ENCODE data around the gene C1orf232.

Gene C1orf232

DNA sequence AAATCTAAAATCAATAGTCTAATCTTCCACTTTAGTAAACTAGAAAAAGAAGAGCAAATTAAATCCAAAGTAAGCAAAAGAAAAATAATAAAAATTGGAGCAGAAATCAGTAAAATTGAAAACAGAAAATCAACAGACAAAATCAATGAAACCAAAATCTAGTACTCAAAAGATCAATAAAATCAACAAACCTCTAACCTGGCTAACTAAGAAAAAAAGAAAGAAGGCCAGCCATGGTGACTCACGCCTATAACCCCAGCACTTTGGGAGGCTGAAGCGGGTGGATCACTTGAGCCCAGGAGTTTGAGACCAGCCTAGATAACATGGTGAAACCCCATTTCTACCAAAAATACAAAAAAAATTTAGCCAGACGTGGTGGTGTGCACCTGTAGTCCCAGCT is 34.3 kb downstream of the C1orf232 start:
- no peak overlapping the region for H2AFZ ChIP-seq (ENCODE audit: low read depth, low read length)
- H3K27ac ChIP-seq (ENCODE audit: low read length, poor library complexity, severe bottlenecking): no peak overlapping the region
- no peaks in the 10 kb centered on the region for H3K79me1 ChIP-seq (replicated peaks; ENCODE audit: low read length, poor library complexity, severe bottlenecking)
- no peak overlapping the region for H2AK5ac ChIP-seq (ENCODE audit: low read length, severe bottlenecking)
- DNase-seq: no peak
- H3K23ac ChIP-seq (ENCODE audit: low read length in 2 of 2): no peak overlapping the region
- peaks cover 0 to 7% of the 10 kb centered on the region in 2 experiments for H3K27me3 ChIP-seq (ENCODE audit: control insufficient read depth in 1 of 2, insufficient read depth in 1 of 2, low read length in 2 of 2)
- no peak overlapping the region for H4K8ac ChIP-seq (ENCODE audit: low read length)
- WGBS: no CpG with 5 or more reads among the region's 3 CpGs
- no peak overlapping the region for H2BK12ac ChIP-seq (ENCODE audit: low read length in 2 of 2)
- H3K4me3 ChIP-seq (ENCODE audit: insufficient read depth in 1 of 2, low read depth in 1 of 2, low read length in 2 of 2): no peak overlapping the region
- no peaks in the 10 kb centered on the region for H3K4me1 ChIP-seq (ENCODE audit: control insufficient read depth, insufficient read depth, low read depth, low read length)
- no peak overlapping the region for H4K91ac ChIP-seq (ENCODE audit: low read length)
- H2BK120ac ChIP-seq (ENCODE audit: low read depth, low read length): no peak overlapping the region
- no peak overlapping the region for H2BK15ac ChIP-seq (ENCODE audit: low read depth, poor library complexity, severe bottlenecking)
- no peaks in the 10 kb centered on the region for H3K9me3 ChIP-seq (ENCODE audit: control insufficient read depth, low read length)
- H2BK5ac ChIP-seq (ENCODE audit: low read depth, low read length, poor library complexity, severe bottlenecking): no peak overlapping the region
- no peak overlapping the region for H3K4ac ChIP-seq (ENCODE audit: low read depth in 1 of 2, low read length in 2 of 2)
- H3K18ac ChIP-seq (ENCODE audit: low read depth in 1 of 2, low read length in 2 of 2): no peak overlapping the region
- no peak overlapping the region for H3K9ac ChIP-seq (ENCODE audit: low read length)
- no peaks in the 10 kb centered on the region for H3K36me3 ChIP-seq (ENCODE audit: control insufficient read depth in 1 of 2, insufficient read depth in 2 of 2, low read depth in 1 of 2, low read length in 2 of 2)
- no peak overlapping the region for H3K4me2 ChIP-seq (ENCODE audit: low read length, poor library complexity, severe bottlenecking)
- H3K14ac ChIP-seq (ENCODE audit: low read length in 2 of 2): no peak overlapping the region

DNA sequence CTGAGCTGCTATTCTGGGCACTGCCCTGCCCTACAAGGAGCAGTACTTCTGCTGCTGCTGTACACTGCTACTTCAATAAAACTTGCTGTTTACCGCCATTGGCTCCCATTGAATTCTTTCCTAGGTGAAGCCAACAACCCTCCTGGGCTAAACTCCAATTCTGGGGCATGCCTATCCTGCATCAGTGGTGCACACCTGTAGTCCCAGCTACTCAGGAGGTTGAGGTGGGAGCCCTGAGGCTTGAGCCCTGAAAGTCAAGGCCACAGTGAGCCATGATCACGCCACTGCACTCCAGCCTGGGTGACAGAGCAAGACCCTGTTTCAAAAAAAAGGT is 36.0 kb downstream of the C1orf232 start:
- Histone ChIP-seq H3K4me1 (ENCODE audit: control insufficient read depth, insufficient read depth, low read depth, low read length) (no peaks in the 10 kb centered on the region), H2BK120ac (ENCODE audit: low read depth, low read length) (no peak overlapping the region), H2BK15ac (ENCODE audit: low read depth, poor library complexity, severe bottlenecking) (no peak overlapping the region), H3K23ac (ENCODE audit: low read length in 2 of 2) (no peak overlapping the region), H3K27ac (ENCODE audit: low read length, poor library complexity, severe bottlenecking) (no peak overlapping the region), H2AK5ac (ENCODE audit: low read length, severe bottlenecking) (no peak overlapping the region), H3K4me2 (ENCODE audit: low read length, poor library complexity, severe bottlenecking) (no peak overlapping the region), H3K9me3 (ENCODE audit: control insufficient read depth, low read length) (no peaks in the 10 kb centered on the region), H3K14ac (ENCODE audit: low read length in 2 of 2) (no peak overlapping the region), H3K18ac (ENCODE audit: low read depth in 1 of 2, low read length in 2 of 2) (no peak overlapping the region), H3K4me3 (ENCODE audit: insufficient read depth in 1 of 2, low read depth in 1 of 2, low read length in 2 of 2) (no peak overlapping the region), H3K27me3 (ENCODE audit: control insufficient read depth in 1 of 2, insufficient read depth in 1 of 2, low read length in 2 of 2) (peaks cover 0 to 12% of the 10 kb centered on the region in 2 experiments), H4K91ac (ENCODE audit: low read length) (no peak overlapping the region), H3K9ac (ENCODE audit: low read length) (no peak overlapping the region), H3K4ac (ENCODE audit: low read depth in 1 of 2, low read length in 2 of 2) (no peak overlapping the region), H2BK5ac (ENCODE audit: low read depth, low read length, poor library complexity, severe bottlenecking) (no peak overlapping the region), H2AFZ (ENCODE audit: low read depth, low read length) (no peak overlapping the region), H2BK12ac (ENCODE audit: low read length in 2 of 2) (no peak overlapping the region), H3K36me3 (ENCODE audit: control insufficient read depth in 1 of 2, insufficient read depth in 2 of 2, low read depth in 1 of 2, low read length in 2 of 2) (no peaks in the 10 kb centered on the region), H4K8ac (ENCODE audit: low read length) (no peak overlapping the region), H3K79me1 (replicated peaks; ENCODE audit: low read length, poor library complexity, severe bottlenecking) (no peaks in the 10 kb centered on the region)
- no peak for DNase-seq
- 96% methylated on average over 2 of the region's 2 CpGs for WGBS

DNA sequence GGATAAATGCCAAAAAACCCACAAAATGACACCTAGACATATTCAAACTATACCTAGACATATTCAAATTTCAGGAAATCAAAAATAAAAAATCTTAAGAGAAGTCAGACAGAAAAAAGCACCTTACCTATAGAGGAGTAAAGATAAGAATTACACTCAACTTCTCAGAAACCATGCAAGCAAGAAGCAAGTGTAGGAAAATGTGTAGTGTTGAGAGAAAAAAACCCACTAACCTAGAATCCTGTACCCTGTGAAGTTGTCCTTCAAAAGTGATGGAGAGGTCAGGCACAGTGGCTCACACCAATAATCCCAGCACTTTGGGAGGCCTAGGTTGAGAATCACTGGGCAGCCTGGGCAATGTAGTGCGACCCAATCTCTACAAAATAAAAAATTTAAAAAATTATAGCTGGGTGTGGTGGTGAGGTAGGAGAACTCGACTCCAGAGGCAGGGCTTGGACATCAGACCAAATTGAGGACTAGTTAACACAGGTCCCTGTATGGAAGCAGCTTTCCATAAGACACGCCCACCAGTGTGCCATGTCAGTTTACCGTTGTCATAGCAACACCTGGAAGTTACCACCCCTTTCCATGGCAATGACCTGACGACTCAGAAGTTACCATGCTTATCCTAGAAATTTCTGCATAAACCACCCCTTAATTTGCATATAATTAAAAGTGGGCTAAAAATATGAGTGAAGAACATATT is 36.5 kb downstream of the C1orf232 start:
- H3K4me3 ChIP-seq (ENCODE audit: insufficient read depth in 1 of 2, low read depth in 1 of 2, low read length in 2 of 2): no peak overlapping the region
- 84% methylated on average over 3 of the region's 5 CpGs for WGBS

DNA sequence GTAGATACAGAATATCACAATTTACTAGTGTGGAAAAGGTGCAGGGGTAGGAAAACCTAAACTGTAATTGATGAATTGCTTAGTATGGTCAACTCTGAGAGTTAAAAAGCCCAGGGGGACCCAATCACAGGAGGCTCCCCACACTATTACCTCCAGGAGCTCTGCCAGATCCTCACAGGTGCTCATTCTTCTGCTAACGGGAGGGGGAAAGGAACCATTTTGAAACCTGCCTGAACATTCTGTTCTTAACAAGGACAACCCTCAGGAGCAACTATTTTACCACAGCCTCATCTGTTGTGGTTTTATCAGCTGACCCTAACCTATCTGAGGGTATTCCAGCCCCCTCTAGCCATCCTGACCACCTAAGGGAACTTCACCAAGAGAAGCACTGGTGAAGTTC is 38.1 kb downstream of the C1orf232 start:
- Histone ChIP-seq H3K36me3 (ENCODE audit: control insufficient read depth in 1 of 2, insufficient read depth in 2 of 2, low read depth in 1 of 2, low read length in 2 of 2) (no peaks in the 10 kb centered on the region), H2AFZ (ENCODE audit: low read depth, low read length) (no peak overlapping the region), H3K4ac (ENCODE audit: low read depth in 1 of 2, low read length in 2 of 2) (no peak overlapping the region), H3K23ac (ENCODE audit: low read length in 2 of 2) (no peak overlapping the region), H3K9ac (ENCODE audit: low read length) (no peak overlapping the region), H4K91ac (ENCODE audit: low read length) (no peak overlapping the region), H2BK12ac (ENCODE audit: low read length in 2 of 2) (no peak overlapping the region), H3K4me2 (ENCODE audit: low read length, poor library complexity, severe bottlenecking) (no peak overlapping the region), H3K27ac (ENCODE audit: low read length, poor library complexity, severe bottlenecking) (no peak overlapping the region), H4K8ac (ENCODE audit: low read length) (no peak overlapping the region), H2BK15ac (ENCODE audit: low read depth, poor library complexity, severe bottlenecking) (no peak overlapping the region), H3K4me1 (ENCODE audit: control insufficient read depth, insufficient read depth, low read depth, low read length) (no peaks in the 10 kb centered on the region), H3K4me3 (ENCODE audit: insufficient read depth in 1 of 2, low read depth in 1 of 2, low read length in 2 of 2) (no peak overlapping the region), H2AK5ac (ENCODE audit: low read length, severe bottlenecking) (no peak overlapping the region), H3K18ac (ENCODE audit: low read depth in 1 of 2, low read length in 2 of 2) (no peak overlapping the region), H3K79me1 (replicated peaks; ENCODE audit: low read length, poor library complexity, severe bottlenecking) (no peaks in the 10 kb centered on the region), H2BK5ac (ENCODE audit: low read depth, low read length, poor library complexity, severe bottlenecking) (no peak overlapping the region), H3K9me3 (ENCODE audit: control insufficient read depth, low read length) (no peaks in the 10 kb centered on the region), H2BK120ac (ENCODE audit: low read depth, low read length) (no peak overlapping the region), H3K27me3 (ENCODE audit: control insufficient read depth in 1 of 2, insufficient read depth in 1 of 2, low read length in 2 of 2) (peaks cover 0 to 12% of the 10 kb centered on the region in 2 experiments), H3K14ac (ENCODE audit: low read length in 2 of 2) (no peak overlapping the region)
- WGBS: 62% methylated on average over 1 of the region's 1 CpG
- DNase-seq: no peak

More for the DNA sequence above, 36.5 kb downstream of the C1orf232 start:
- Histone ChIP-seq H3K14ac (ENCODE audit: low read length in 2 of 2) (no peak overlapping the region), H3K18ac (ENCODE audit: low read depth in 1 of 2, low read length in 2 of 2) (no peak overlapping the region), H3K23ac (ENCODE audit: low read length in 2 of 2) (no peak overlapping the region), H3K4me2 (ENCODE audit: low read length, poor library complexity, severe bottlenecking) (no peak overlapping the region), H3K4ac (ENCODE audit: low read depth in 1 of 2, low read length in 2 of 2) (no peak overlapping the region), H2BK120ac (ENCODE audit: low read depth, low read length) (no peak overlapping the region), H3K79me1 (replicated peaks; ENCODE audit: low read length, poor library complexity, severe bottlenecking) (no peaks in the 10 kb centered on the region), H3K9ac (ENCODE audit: low read length) (no peak overlapping the region), H3K9me3 (ENCODE audit: control insufficient read depth, low read length) (no peaks in the 10 kb centered on the region), H4K91ac (ENCODE audit: low read length) (no peak overlapping the region), H3K36me3 (ENCODE audit: control insufficient read depth in 1 of 2, insufficient read depth in 2 of 2, low read depth in 1 of 2, low read length in 2 of 2) (no peaks in the 10 kb centered on the region), H2BK15ac (ENCODE audit: low read depth, poor library complexity, severe bottlenecking) (no peak overlapping the region), H3K27me3 (ENCODE audit: control insufficient read depth in 1 of 2, insufficient read depth in 1 of 2, low read length in 2 of 2) (peaks cover 0 to 12% of the 10 kb centered on the region in 2 experiments), H2BK12ac (ENCODE audit: low read length in 2 of 2) (no peak overlapping the region), H3K4me1 (ENCODE audit: control insufficient read depth, insufficient read depth, low read depth, low read length) (no peaks in the 10 kb centered on the region), H2BK5ac (ENCODE audit: low read depth, low read length, poor library complexity, severe bottlenecking) (no peak overlapping the region), H3K27ac (ENCODE audit: low read length, poor library complexity, severe bottlenecking) (no peak overlapping the region), H2AK5ac (ENCODE audit: low read length, severe bottlenecking) (no peak overlapping the region), H4K8ac (ENCODE audit: low read length) (no peak overlapping the region), H2AFZ (ENCODE audit: low read depth, low read length) (no peak overlapping the region)
- peak; percentile 17 for DNase-seq
